Right kidney (tissue), 1 donor: ENCODE results near the gene CPNE8.
"Not testable (repeated sequence)": the region's sequence is repeated elsewhere in the genome, so short reads cannot be mapped to it uniquely, and the experiment has no call there.

Experiments used
- DNase-seq: peaks from one replicate; pipeline ENCODE4 v3.0.0-alpha.2; 2016

The CPNE8 gene

DNA sequence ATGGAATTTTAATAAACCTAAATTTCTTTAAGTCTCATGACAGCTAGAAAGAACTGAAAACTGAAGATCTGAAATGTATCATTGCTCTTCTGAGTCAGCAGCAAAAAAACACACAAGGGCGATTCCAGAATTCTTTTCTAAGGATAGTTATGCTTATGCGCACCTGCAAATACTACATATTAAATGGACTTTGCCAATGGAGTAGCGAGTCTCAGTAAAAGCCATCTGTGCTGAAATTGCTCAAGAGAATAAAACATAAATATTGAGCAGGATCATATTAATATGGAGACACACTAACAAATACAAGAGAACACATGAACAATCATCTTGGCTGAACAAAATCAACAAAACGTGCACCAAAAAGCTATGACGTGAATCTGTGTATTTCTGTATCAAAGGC lies 73.7 kb downstream of the CPNE8 start:
- no peak for DNase-seq

DNA sequence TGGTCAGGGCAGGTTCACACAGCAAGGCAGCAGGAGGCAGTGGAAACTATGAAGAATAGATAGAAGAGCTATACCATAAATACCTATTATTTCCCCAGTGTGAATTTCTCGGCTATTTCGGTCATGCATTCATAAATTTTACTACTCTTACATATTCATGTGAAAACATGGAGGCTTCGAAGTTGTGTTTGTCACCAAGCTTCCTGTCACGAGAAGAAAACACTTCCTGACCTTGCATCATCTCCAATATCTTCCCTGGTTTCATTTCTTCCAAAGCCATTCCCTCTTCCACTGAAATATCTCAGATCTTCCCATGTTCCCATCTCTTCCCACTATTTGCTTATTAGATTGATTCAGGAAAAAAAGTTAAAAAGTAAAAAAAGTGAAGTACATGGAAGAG lies 80.4 kb downstream of the CPNE8 start:
- DNase-seq = no peak

DNA sequence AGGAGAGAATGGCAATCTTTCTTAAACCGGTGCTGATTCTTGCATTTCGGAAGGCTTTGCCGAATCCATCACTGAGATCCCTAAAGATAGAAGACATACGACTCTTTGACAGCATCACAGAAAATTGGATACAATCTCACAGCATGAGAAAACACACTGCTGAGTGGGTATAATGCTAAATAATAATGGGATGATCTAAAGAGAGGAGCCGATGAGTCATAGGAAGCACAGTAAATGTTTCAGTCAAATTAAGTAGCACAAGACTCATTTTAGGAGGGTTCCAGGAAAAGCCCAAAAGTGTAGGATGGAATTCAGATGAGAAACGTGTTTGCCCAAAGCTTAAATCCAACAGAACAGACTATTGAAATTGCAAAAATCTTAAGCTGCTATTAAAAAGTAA lies 81.7 kb downstream of the CPNE8 start:
- DNase-seq = no peak

- DNase-seq = no peak
Observed at GRCh38 chr12:38823314-38823713, 82.1 kb downstream of the CPNE8 start.

DNA sequence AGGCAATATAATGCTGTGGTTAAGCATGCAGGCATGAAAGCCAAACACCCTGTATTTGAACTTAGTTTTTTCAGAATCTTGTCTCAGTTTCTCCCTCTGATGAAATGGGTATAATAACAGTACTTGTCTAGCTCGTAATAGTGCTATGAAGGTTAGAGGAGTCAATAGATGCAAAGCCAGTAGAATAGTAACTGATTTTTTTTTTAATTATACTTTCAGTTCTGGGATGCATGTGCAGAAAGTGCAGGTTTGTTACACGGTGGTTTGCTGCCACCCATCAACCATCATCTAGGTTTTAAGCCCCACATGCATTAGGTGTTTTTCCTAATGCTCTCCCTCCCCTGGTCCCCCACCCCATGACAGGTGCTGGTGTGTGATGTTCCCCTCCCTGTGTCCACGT lies 87.4 kb downstream of the CPNE8 start:
- DNase-seq = no peak

DNA sequence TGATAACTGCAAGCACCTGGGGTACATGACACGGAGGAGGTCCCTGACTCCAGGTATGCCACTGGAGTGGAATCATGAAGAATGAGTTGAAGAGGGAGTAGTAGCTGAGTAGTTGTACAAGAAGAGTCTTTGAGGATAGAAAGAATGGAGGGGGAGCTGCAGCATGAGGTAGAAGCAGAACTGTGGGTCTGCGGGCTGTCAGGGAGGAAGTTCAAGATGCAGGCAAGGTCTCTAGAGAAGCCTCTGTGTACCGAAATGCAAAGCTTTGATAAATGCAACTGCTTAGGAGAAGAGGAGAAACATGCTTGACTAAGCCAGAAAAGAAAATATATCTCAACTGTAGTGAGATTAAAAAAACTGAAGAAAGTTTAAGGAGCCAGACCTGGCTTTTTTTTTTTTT lies 91.5 kb downstream of the CPNE8 start:
- no peak for DNase-seq

GRCh38 chr12:38811814-38812356 lies 93.5 kb downstream of the CPNE8 start:
- no peak for DNase-seq

GRCh38 chr12:38809832-38810231 lies 95.6 kb downstream of the CPNE8 start:
- DNase-seq = no peak

- no peak for DNase-seq
Observed at GRCh38 chr12:38788106-38788505, 117.3 kb downstream of the CPNE8 start.

GRCh38 chr12:38785381-38785780 lies 120.0 kb downstream of the CPNE8 start:
- DNase-seq = no peak

DNA sequence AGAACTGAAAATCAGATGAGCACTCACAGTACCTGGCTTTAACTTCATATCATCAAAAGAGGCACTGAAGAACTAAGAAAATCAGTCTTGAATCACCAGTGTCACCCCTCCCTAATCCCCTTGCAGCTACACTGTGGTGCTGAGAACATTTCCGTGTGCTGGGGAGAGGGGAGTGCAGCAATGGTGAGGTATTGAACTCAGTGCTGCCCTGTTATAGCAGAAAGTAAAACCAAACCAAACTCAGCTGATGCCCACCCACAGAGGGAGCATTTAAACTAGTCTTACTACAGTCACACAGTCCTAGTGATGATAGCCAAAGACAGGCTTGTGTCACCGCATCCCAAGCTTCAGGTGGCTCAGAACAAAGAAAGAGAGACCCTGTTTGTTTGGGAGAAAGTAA lies 122.1 kb downstream of the CPNE8 start:
- no peak for DNase-seq

- DNase-seq = no peak
Observed at GRCh38 chr12:38782359-38782758, 123.0 kb downstream of the CPNE8 start.

GRCh38 chr12:38776647-38777046 lies 128.7 kb downstream of the CPNE8 start:
- no peak for DNase-seq

GRCh38 chr12:38775457-38775856 lies 129.9 kb downstream of the CPNE8 start:
- DNase-seq = no peak

DNA sequence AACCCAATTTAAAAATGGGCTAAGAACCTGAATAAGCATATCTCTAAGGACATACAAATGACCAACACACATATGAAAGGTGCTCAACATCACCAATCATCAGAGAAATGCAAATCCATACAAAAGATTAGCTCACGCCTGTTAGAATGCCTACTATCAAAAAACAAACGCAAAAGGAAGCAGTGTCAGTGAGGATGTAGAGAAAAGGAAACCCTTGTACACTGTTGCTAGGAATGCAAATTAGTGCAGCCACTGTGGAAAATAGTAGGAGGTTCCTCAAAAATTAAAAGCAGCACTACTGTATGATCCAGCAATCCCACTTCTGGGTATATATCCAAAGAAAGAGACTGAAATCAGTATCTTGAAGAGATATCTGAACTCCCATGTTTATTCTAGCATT lies 133.0 kb downstream of the CPNE8 start:
- DNase-seq = no peak

DNA sequence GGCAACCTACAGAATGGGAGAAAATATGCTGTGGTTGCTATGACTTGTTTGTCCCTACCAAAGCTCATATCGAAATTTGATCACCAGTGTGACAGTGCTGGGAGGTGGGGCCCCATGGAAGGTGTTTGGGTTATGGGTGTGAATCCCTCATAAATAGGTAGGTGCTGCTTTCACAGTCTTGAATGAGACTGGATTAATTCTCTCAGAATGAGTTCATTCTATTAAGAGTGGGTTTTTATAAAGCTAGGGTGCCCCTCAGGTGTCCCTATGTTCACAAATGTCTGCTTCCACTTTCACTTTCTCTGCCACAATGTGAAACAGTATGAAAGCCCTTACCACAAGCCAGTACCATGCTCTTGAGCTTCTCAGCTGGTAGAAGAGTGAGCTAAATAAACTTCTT lies 133.5 kb downstream of the CPNE8 start:
- DNase-seq = no peak

GRCh38 chr12:38761636-38762342 lies 143.6 kb downstream of the CPNE8 start:
- DNase-seq = no peak

DNA sequence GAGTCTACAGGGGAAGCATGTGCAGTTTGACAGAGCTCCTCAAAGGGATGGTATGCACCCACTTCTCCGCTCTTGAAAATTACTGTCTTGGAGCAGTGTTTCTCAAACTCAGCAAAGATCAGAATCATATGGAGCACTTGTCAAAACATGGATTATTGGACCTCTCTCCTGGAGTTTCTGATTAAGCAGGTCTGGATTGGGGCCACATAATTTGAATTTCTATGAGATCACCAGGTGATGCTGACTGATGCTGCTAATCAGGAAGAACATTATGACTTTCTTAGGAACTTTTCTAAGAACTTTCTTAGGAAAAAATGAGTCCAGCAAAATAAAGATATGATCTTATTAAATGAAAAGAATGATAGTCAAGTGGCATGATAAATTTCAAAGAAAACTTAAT lies 144.3 kb downstream of the CPNE8 start:
- DNase-seq = no peak

DNA sequence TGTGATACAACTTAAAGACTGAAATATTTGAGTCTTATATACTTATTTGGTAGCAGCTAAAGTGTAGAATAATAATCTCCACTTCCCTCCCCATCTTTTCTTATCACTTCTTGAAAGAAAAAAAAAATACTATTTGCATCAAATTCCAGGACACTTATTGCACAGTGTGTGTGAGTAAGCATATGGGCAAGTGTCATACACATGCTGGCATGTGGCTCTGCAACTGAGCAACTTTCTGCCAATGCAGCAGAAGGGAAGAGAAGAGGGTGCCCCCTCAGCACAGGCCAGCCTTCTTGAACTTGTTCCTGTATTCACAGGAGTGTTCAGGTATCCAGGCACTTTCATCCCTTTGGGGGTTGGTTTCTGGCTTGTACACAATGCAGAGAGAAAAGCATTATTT lies 145.8 kb downstream of the CPNE8 start:
- DNase-seq = no peak

- DNase-seq = no peak
Observed at GRCh38 chr12:38746744-38747143, 158.6 kb downstream of the CPNE8 start.

GRCh38 chr12:38745601-38746000 lies 159.8 kb downstream of the CPNE8 start:
- no peak for DNase-seq

DNA sequence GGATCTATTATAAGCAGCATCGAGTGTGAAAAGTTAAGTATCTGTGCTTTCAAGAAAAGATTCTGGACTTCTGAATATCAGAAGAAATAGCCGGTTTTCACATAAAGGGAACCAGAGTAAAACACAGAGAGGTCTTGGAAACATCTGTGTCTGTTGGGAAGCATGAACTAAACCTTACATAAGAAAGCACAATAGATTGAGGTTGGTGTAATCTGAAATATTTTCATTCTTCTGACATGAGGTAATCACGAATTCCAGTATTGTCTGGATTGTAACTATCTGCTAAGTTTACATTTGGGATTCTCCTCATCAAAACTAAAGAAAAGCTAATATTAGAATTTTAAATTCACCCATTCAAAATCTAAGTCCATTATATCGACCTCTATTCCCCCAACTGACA lies 161.3 kb downstream of the CPNE8 start:
- no peak for DNase-seq

- DNase-seq = not testable (repeated sequence)
Observed at GRCh38 chr12:38742496-38742895, 162.9 kb downstream of the CPNE8 start.

- no peak for DNase-seq
Observed at GRCh38 chr12:38736821-38737220, 168.6 kb downstream of the CPNE8 start.

DNA sequence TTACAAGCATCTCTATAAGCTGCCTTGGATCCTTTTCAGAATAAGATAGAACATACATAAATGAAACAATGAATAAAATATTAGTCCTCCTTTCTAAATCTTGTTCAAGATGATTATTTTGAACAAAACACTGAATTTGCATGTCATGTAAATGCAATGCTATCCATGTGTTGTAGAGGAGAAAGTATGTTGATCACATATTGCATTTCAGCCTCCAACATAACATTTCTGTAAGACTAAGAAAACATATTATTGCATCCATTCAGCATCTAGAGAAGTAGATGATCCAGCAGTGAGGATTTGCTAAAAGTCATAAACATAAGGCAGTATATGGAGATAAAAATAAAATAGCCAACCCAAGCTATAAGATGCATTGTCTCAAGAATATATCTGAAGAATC lies 172.6 kb downstream of the CPNE8 start:
- no peak for DNase-seq
